Activated T-helper 2 cell treated with anti-CD3 and anti-CD28 coated beads, Interferon-gamma antibody, Interleukin-2, Interleukin-4, amounts not matched to agents 10 μg/mL and 5 μg/mL and 100 μg/mL, durations not matched to agents 14 hours and 24 hours and 36 hours (primary cell): ENCODE data around the gene SKP2. TPM values are rescaled to one million over a fixed set of nuclear protein-coding genes. Genes with fewer than 3 reads are reported as not detected.
"Not testable (repeated sequence)": the region's sequence is repeated elsewhere in the genome, so short reads cannot be mapped to it uniquely, and the experiment has no call there.

Experiments used
- DNase-seq: peaks from one replicate; pipeline ENCODE4 v3.0.0; 2021; ENCODE audit warnings: low spot score
- H3K27ac Mint-ChIP-seq: one replicate; pipeline ENCODE4 v1.8.0; 2021; ENCODE audit warnings: mixed read lengths
- H3K27me3 Mint-ChIP-seq: one replicate; pipeline ENCODE4 v1.8.0; 2021; ENCODE audit warnings: low read depth, mixed read lengths
- H3K36me3 Mint-ChIP-seq: one replicate; pipeline ENCODE4 v1.8.0; 2021; ENCODE audit warnings: low read depth, mixed read lengths
- H3K4me1 Mint-ChIP-seq: one replicate; pipeline ENCODE4 v1.8.0; 2021; ENCODE audit warnings: low read depth, mixed read lengths
- H3K4me3 Mint-ChIP-seq: one replicate; pipeline ENCODE4 v1.8.0; 2021; ENCODE audit warnings: low read depth, mild to moderate bottlenecking, moderate library complexity, mixed read lengths
- H3K9me3 Mint-ChIP-seq: one replicate; pipeline ENCODE4 v1.8.0; 2021; ENCODE audit warnings: mixed read lengths
- intact Hi-C: fragments of 100-400 bp; cut with micrococcal nuclease; formaldehyde crosslinking; loops from one replicate; pipeline ENCODE4 v1.15.1; 2023
- total RNA-seq: library from RNA; stranded (reverse); gene quantifications from 2 replicates; pipeline ENCODE4 v1.2.3, GENCODE V29; 2022

Gene SKP2
- total RNA-seq, 1 donor from 2014 or later = 58.9 TPM

- no peak overlapping the region for H3K27ac Mint-ChIP-seq
- H3K36me3 Mint-ChIP-seq = peaks cover 73% of the 10 kb centered on the region
Measured at GRCh38 chr5:36180556-36181350, 28.8 kb downstream of the SKP2 start.

GRCh38 chr5:36181774-36182173 lies 29.9 kb downstream of the SKP2 start:
- intact Hi-C loops = no loop called here
- Mint-ChIP-seq H3K36me3 (peaks cover 77% of the 10 kb centered on the region), H3K9me3 (no peaks in the 10 kb centered on the region), H3K4me1 (no peaks in the 10 kb centered on the region), H3K4me3 (no peak overlapping the region), H3K27ac (no peak overlapping the region), H3K27me3 (no peaks in the 10 kb centered on the region)
- DNase-seq = no peak

More at GRCh38 chr5:36180556-36181350, 28.8 kb downstream of the SKP2 start:
- intact Hi-C loops = no loop called here
- H3K4me1 Mint-ChIP-seq = no peaks in the 10 kb centered on the region
- no peaks in the 10 kb centered on the region for H3K27me3 Mint-ChIP-seq
- H3K9me3 Mint-ChIP-seq = no peaks in the 10 kb centered on the region
- H3K4me3 Mint-ChIP-seq = no peak overlapping the region
- no peak for DNase-seq

- H3K9me3 Mint-ChIP-seq, H3K27ac Mint-ChIP-seq, intact Hi-C loops, H3K27me3 Mint-ChIP-seq, H3K4me1 Mint-ChIP-seq, H3K4me3 Mint-ChIP-seq, DNase-seq: not testable (repeated sequence)
- H3K36me3 Mint-ChIP-seq = peaks cover 83% of the 10 kb centered on the region
Measured at GRCh38 chr5:36184408-36184807, 32.5 kb downstream of the SKP2 start.

GRCh38 chr5:36193746-36194145 lies 41.8 kb downstream of the SKP2 start:
- no peak overlapping the region for H3K4me3 Mint-ChIP-seq
- no peak overlapping the region for H3K27ac Mint-ChIP-seq
- no peaks in the 10 kb centered on the region for H3K4me1 Mint-ChIP-seq
- H3K36me3 Mint-ChIP-seq = peaks cover 48% of the 10 kb centered on the region
- no peaks in the 10 kb centered on the region for H3K27me3 Mint-ChIP-seq
- no peak for DNase-seq
- H3K9me3 Mint-ChIP-seq = no peaks in the 10 kb centered on the region
- intact Hi-C loops = no loop called here

- peaks cover 19% of the 10 kb centered on the region for H3K36me3 Mint-ChIP-seq
- H3K27ac Mint-ChIP-seq = no peak overlapping the region
- H3K4me1 Mint-ChIP-seq = no peaks in the 10 kb centered on the region
- H3K27me3 Mint-ChIP-seq = no peaks in the 10 kb centered on the region
- no peak for DNase-seq
- intact Hi-C loops = no loop called here
- no peak overlapping the region for H3K4me3 Mint-ChIP-seq
- no peaks in the 10 kb centered on the region for H3K9me3 Mint-ChIP-seq
Measured at GRCh38 chr5:36198281-36198680, 46.4 kb downstream of the SKP2 start.

GRCh38 chr5:36198783-36199182 lies 46.9 kb downstream of the SKP2 start:
- H3K27ac Mint-ChIP-seq, H3K27me3 Mint-ChIP-seq, H3K9me3 Mint-ChIP-seq, H3K4me3 Mint-ChIP-seq, intact Hi-C loops, H3K4me1 Mint-ChIP-seq, DNase-seq: not testable (repeated sequence)
- H3K36me3 Mint-ChIP-seq = peaks cover 16% of the 10 kb centered on the region

- H3K9me3 Mint-ChIP-seq = no peaks in the 10 kb centered on the region
- intact Hi-C loops = no loop called here
- no peaks in the 10 kb centered on the region for H3K4me1 Mint-ChIP-seq
- H3K4me3 Mint-ChIP-seq = no peak overlapping the region
- H3K27me3 Mint-ChIP-seq = no peaks in the 10 kb centered on the region
- DNase-seq = no peak
- no peak overlapping the region for H3K27ac Mint-ChIP-seq
- H3K36me3 Mint-ChIP-seq = peaks cover 16% of the 10 kb centered on the region
Measured at GRCh38 chr5:36199620-36200019, 47.7 kb downstream of the SKP2 start.

GRCh38 chr5:36200513-36200912 lies 48.6 kb downstream of the SKP2 start:
- H3K4me3 Mint-ChIP-seq = no peak overlapping the region
- no peaks in the 10 kb centered on the region for H3K27me3 Mint-ChIP-seq
- no peak overlapping the region for H3K27ac Mint-ChIP-seq
- intact Hi-C loops = no loop called here
- no peak for DNase-seq
- H3K4me1 Mint-ChIP-seq = no peaks in the 10 kb centered on the region
- peaks cover 15% of the 10 kb centered on the region for H3K36me3 Mint-ChIP-seq
- no peaks in the 10 kb centered on the region for H3K9me3 Mint-ChIP-seq

- Mint-ChIP-seq H3K9me3 (no peaks in the 10 kb centered on the region), H3K27me3 (no peaks in the 10 kb centered on the region), H3K4me3 (no peak overlapping the region), H3K4me1 (no peaks in the 10 kb centered on the region), H3K36me3 (peaks cover 18% of the 10 kb centered on the region), H3K27ac (no peak overlapping the region)
- intact Hi-C loops = no loop called here
- DNase-seq = no peak
Measured at GRCh38 chr5:36202521-36202961, 50.6 kb downstream of the SKP2 start.

- H3K4me3 Mint-ChIP-seq = no peak overlapping the region
- intact Hi-C loops = no loop called here
- no peak for DNase-seq
- no peak overlapping the region for H3K27ac Mint-ChIP-seq
- H3K9me3 Mint-ChIP-seq = no peaks in the 10 kb centered on the region
- H3K36me3 Mint-ChIP-seq = peaks cover 16% of the 10 kb centered on the region
- H3K27me3 Mint-ChIP-seq = no peaks in the 10 kb centered on the region
- H3K4me1 Mint-ChIP-seq = no peaks in the 10 kb centered on the region
Measured at GRCh38 chr5:36205329-36205728, 53.4 kb downstream of the SKP2 start.

- intact Hi-C loops = no loop called here
- Mint-ChIP-seq H3K27ac (no peak overlapping the region), H3K4me3 (no peak overlapping the region), H3K36me3 (peaks cover 16% of the 10 kb centered on the region), H3K27me3 (no peaks in the 10 kb centered on the region), H3K9me3 (no peaks in the 10 kb centered on the region), H3K4me1 (no peaks in the 10 kb centered on the region)
- DNase-seq = no peak
Measured at GRCh38 chr5:36206913-36207312, 55.0 kb downstream of the SKP2 start.

GRCh38 chr5:36208786-36209185 lies 56.9 kb downstream of the SKP2 start:
- Mint-ChIP-seq H3K4me3 (no peak overlapping the region), H3K36me3 (peaks cover 21% of the 10 kb centered on the region), H3K4me1 (no peaks in the 10 kb centered on the region), H3K27ac (no peak overlapping the region), H3K27me3 (no peaks in the 10 kb centered on the region), H3K9me3 (no peaks in the 10 kb centered on the region)
- intact Hi-C loops = no loop called here
- DNase-seq = no peak

GRCh38 chr5:36209664-36210063 lies 57.8 kb downstream of the SKP2 start:
- Mint-ChIP-seq H3K9me3 (no peaks in the 10 kb centered on the region), H3K36me3 (peaks cover 21% of the 10 kb centered on the region), H3K27me3 (no peaks in the 10 kb centered on the region), H3K4me1 (no peaks in the 10 kb centered on the region), H3K4me3 (no peak overlapping the region), H3K27ac (no peak overlapping the region)
- intact Hi-C loops = no loop called here
- no peak for DNase-seq
